NCI-H2107 (cell line): ENCODE data around the gene PGLYRP4.
A peak's percentile ranks its signal among the peaks of the same experiment; 100 is the strongest.
"Not testable (repeated sequence)": the region's sequence is repeated elsewhere in the genome, so short reads cannot be mapped to it uniquely, and the experiment has no call there.

Source experiments
- DNase-seq: peaks from one replicate; lab custom pipeline; 2025; lab: John Stamatoyannopoulos, UW

The PGLYRP4 gene

GRCh38 chr1:153337980-153338853 is 10.4 kb downstream of the PGLYRP4 start:
- no peak for DNase-seq

GRCh38 chr1:153336650-153337049 is 12.0 kb downstream of the PGLYRP4 start:
- DNase-seq: no peak

GRCh38 chr1:153333902-153334301 is 14.7 kb downstream of the PGLYRP4 start:
- DNase-seq: no peak

GRCh38 chr1:153324912-153325311 is 23.7 kb downstream of the PGLYRP4 start:
- DNase-seq: no peak

GRCh38 chr1:153322568-153322967 is 26.1 kb downstream of the PGLYRP4 start:
- no peak for DNase-seq

- not testable (repeated sequence) for DNase-seq
Measured at GRCh38 chr1:153318145-153318544, 30.5 kb downstream of the PGLYRP4 start.

- not testable (repeated sequence) for DNase-seq
Measured at GRCh38 chr1:153316013-153316412, 32.6 kb downstream of the PGLYRP4 start.

- DNase-seq: not testable (repeated sequence)
Measured at GRCh38 chr1:153314388-153314787, 34.3 kb downstream of the PGLYRP4 start.

- no peak for DNase-seq
Measured at GRCh38 chr1:153313288-153313687, 35.4 kb downstream of the PGLYRP4 start.

GRCh38 chr1:153312570-153313186 is 36.0 kb downstream of the PGLYRP4 start, which contains the start of gene PGLYRP3:
Gene PGLYRP3 (minus strand): TSS chr1:153312952. CDS start chr1:153310665, 2,287 bp downstream.
- peak; percentile 59 for DNase-seq

GRCh38 chr1:153310526-153310925 is 38.1 kb downstream of the PGLYRP4 start:
- DNase-seq: no peak

- no peak for DNase-seq
Measured at GRCh38 chr1:153309441-153309840, 39.2 kb downstream of the PGLYRP4 start.

- no peak for DNase-seq
Measured at GRCh38 chr1:153308540-153308939, 40.1 kb downstream of the PGLYRP4 start.

- DNase-seq: no peak
Measured at GRCh38 chr1:153307221-153307600, 41.4 kb downstream of the PGLYRP4 start.

GRCh38 chr1:153306303-153307220 is 42.1 kb downstream of the PGLYRP4 start:
- DNase-seq: no peak

GRCh38 chr1:153305682-153306081 is 43.0 kb downstream of the PGLYRP4 start:
- no peak for DNase-seq

- DNase-seq: no peak
Measured at GRCh38 chr1:153302308-153302707, 46.3 kb downstream of the PGLYRP4 start.

GRCh38 chr1:153293851-153294250 is 54.8 kb downstream of the PGLYRP4 start:
- DNase-seq: no peak

- DNase-seq: no peak
Measured at GRCh38 chr1:153293480-153293775, 55.2 kb downstream of the PGLYRP4 start.

- no peak for DNase-seq
Measured at GRCh38 chr1:153292740-153293479, 55.7 kb downstream of the PGLYRP4 start.

- no peak for DNase-seq
Measured at GRCh38 chr1:153292185-153292584, 56.5 kb downstream of the PGLYRP4 start.

- no peak for DNase-seq
Measured at GRCh38 chr1:153291514-153291913, 57.1 kb downstream of the PGLYRP4 start.
